ENCODE measurements around the gene MC1R.
"Not testable (repeated sequence)": the region's sequence is repeated elsewhere in the genome, so short reads cannot be mapped to it uniquely, and the experiment has no call there.

Gene MC1R

DNA sequence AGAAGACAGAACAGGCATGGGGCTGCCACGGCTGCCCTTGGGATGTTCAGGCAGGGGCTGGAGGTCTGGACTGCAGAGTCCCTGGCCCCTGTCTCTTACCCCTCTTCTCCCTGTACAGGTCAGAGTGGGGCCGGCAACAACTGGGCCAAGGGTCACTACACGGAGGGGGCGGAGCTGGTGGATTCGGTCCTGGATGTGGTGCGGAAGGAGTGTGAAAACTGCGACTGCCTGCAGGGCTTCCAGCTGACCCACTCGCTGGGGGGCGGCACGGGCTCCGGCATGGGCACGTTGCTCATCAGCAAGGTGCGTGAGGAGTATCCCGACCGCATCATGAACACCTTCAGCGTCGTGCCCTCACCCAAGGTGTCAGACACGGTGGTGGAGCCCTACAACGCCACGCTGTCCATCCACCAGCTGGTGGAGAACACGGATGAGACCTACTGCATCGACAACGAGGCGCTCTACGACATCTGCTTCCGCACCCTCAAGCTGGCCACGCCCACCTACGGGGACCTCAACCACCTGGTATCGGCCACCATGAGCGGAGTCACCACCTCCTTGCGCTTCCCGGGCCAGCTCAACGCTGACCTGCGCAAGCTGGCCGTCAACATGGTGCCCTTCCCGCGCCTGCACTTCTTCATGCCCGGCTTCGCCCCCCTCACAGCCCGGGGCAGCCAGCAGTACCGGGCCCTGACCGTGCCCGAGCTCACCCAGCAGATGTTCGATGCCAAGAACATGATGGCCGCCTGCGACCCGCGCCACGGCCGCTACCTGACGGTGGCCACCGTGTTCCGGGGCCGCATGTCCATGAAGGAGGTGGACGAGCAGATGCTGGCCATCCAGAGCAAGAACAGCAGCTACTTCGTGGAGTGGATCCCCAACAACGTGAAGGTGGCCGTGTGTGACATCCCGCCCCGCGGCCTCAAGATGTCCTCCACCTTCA is 16.2 kb downstream of the MC1R start:
- DNase-seq (ENCODE audit: low read depth), result no peak

DNA sequence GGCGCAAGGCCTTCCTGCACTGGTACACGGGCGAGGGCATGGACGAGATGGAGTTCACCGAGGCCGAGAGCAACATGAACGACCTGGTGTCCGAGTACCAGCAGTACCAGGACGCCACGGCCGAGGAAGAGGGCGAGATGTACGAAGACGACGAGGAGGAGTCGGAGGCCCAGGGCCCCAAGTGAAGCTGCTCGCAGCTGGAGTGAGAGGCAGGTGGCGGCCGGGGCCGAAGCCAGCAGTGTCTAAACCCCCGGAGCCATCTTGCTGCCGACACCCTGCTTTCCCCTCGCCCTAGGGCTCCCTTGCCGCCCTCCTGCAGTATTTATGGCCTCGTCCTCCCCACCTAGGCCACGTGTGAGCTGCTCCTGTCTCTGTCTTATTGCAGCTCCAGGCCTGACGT is 17.0 kb downstream of the MC1R start:
- not testable (repeated sequence) for DNase-seq (ENCODE audit: low read depth)

DNA sequence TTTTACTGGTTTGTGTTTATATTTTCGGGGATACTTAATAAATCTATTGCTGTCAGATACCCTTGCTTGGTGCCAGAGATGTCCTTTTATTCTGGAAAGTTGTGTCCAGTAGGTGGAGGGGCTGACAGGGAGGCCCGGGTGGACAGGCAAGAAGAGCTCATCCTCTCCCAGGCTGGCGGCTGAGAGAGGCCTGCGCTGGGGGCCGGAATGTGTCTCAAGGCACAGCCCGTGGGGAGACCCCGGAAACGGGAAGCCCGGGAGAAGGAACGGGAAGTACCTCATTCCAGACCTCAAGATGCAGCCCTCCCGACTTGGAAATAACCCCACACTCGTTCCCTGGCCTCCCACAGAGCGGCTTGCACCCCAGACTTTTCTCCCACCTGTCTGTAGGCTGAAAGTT is 17.4 kb downstream of the MC1R start:
- DNase-seq (ENCODE audit: low read depth), result no peak

DNA sequence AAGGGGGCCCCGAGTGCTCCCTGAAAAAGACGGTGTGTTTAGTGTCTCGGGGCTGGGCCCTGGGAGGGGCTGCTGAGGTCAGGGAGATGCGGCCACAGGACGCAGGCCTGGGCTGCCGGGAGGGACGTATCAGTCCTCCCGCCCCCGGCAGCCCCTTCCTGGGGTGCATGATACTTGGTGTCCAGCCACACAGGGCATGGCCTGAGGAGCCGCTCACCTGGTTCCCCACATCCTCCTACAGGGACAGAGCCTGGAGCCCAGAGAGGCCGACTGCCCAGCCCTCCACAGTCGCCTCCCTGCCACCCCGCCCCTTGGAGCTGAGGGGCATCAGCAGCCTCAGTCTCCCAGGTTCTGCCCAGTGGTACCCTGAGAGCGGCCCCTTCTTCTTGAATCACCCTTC is 17.8 kb downstream of the MC1R start:
- no peak for DNase-seq (ENCODE audit: low read depth)

DNA sequence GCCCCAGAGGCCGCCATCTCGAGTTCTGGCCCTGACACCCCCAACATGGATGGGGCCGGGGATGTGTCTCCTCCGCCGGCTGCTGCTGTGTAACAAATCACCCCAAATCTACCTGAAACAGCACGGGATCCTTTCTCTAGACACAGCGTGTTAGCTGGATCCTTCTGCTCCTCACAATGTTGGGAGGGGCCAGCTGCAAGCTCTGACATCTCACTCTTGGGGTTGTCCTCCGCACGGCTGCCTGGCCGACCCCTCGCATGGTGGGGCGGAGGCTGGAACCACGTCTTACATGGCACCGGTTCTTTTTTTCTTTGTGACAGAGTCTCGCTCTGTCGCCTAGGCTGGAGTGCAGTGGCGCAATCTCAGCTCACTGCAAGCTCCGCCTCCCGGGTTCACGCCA is 18.3 kb downstream of the MC1R start:
- DNase-seq (ENCODE audit: low read depth), result no peak

DNA sequence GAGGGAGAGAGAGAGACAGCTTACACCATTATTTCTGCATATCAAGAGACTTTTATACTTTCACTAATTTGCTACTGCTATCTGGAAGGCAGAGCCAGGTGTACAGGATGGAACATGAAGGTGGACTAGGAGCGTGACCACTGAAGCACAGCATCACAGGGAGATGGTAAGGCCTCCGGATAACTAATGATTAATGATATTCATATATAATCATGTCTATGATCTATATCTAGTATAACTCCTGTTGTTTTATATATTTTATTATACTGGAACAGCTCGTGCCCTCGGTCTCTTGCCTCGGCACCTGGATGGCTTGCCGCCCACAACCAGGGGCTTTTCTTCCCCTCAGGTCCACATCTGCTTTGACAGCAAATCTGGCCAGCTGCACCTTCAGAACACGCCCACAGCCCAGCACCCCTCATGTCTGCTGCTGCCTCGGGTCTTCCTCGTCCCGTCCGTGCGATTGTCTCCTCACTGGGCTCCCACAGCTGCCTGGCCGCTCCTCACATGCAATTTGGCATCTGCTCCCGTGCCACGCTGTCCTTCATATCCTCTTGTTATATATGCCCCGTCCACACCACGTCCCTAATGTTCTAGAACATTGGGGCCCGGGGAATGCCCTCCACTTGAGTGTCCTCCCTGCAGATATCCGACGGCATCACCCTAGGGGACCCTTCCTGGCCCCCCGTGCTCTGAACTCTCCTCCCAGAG is 19.7 kb downstream of the MC1R start:
- no peak for DNase-seq (ENCODE audit: low read depth)

DNA sequence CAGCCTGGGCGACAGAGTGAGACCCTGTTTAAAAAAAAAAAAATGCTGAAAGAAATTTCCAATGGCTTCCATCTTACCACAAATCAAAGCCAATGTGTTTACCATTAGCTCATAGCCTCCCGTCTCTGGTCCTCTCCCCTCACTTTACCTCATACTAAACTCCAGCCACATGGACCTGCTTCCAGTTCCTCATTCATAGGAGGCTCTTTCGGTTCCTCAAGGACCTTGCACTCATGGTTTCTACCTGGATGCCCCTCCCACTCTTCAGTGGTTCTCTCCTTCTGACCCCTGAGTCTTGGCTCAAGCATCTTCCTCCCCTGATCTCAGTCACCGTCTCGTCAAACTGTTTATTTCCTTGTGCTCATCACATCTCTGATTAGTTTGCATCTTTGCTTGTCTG is 26.1 kb downstream of the MC1R start:
- DNase-seq (ENCODE audit: low read depth), result no peak

DNA sequence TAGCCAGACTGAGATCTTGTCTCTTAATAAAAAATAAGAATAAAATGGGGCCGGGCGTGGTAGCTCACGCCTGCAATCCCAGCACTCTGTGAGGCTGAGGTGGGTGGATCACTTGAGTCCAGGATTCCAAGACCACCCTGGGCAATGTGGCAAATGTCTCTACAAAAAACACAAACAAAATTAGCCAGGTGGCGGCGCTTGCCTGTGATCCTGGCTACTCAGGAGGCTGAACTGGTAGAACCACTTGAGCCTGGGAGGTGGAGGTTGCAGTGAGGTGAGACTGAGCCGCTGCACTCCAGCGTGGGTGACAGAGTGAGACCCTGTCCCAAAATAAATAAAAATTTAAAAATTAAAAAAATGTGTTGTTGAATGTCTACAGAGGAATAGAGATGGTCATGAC is 27.0 kb downstream of the MC1R start:
- no peak for DNase-seq (ENCODE audit: low read depth)

DNA sequence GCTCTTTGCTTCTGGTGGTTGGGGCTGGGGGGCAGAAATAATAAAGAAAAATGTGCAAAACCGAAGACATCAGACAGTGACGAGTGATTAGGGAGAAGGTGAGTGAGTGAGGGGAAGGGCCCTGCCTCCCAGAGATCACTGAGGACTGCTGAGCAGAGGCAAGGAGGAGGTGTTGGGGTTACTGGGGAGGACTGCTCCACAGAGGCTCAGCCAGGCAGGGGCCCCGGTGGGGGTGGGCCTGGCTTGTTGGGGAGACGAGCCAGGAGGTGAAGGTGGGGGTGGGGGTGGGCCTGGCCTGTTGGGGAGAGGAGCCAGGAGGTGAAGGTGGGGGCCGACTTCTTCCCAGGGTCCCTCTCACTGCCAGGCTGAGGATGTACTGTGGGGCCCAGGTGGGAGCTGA is 27.9 kb downstream of the MC1R start:
- DNase-seq (ENCODE audit: low read depth), result no peak

DNA sequence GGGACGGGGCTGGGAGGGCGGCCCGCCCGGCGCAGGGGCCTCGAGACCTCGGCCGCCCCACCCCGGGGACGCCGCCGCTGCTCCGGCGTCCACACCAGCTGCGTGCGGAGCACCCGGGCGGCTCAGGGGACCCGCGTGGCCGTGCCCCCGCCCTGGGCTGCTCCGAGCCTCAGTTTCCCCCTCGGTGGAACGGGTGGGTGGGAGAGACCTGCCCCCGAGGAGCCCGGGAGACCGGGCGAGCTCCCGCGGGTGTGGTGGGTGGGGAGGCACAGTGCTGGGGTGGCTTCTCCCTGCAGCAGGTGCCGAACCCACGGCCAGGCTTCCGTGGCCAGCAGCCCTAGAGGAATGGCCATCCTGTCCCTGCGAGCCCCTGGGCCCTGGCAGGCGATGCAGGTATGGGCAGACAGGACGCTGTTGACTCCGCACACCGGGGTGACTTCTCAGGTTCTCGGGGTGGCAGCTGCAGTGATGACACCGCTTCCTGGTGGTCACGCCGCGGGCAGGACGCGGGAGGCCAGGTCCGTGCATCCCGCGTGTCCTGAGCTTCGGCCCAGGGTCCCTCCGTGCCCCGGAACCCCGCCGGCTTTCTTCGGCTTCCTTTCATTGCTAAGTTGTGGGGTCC is 30.6 kb downstream of the MC1R start:
- DNase-seq (ENCODE audit: low read depth), result no peak

DNA sequence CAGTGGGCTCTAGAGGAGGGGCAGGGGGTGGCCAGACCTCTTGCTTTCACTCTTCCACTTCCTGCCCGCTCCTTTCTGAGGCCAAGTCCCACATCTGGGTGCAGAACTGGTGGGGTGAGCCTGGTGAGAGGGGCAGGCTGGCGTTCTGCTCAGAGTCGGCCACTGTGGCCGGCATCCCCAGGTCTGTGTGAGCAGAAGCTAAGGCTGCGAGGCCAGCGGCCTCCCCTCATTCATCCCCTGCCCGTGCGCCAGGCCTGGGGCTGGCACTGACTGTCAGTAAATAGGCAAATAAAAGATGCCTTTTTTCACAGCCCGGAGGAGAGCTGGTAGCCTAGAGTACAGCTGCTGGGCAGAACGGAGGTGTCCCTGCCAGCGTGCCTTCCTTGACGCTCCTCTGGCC is 31.1 kb downstream of the MC1R start:
- no peak for DNase-seq (ENCODE audit: low read depth)

DNA sequence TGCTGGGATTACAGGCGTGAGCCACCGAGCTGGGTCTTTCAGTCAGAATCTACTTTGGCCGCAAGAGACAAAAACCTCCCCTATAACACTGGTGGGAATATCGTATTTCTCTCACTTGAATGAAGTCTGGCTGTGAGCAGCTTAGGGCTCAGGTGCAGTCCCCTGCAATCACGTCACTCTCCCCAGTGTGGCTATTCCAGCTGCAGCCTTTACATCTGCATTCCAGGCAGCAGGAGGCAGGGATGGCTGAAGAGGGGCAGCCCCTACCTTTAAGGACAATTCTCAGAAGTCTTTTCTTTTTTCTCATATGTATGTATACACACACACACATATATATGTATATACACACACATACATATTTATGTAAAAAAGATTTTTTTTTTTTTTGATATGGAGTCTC is 32.8 kb downstream of the MC1R start:
- no peak for DNase-seq (ENCODE audit: low read depth)

DNA sequence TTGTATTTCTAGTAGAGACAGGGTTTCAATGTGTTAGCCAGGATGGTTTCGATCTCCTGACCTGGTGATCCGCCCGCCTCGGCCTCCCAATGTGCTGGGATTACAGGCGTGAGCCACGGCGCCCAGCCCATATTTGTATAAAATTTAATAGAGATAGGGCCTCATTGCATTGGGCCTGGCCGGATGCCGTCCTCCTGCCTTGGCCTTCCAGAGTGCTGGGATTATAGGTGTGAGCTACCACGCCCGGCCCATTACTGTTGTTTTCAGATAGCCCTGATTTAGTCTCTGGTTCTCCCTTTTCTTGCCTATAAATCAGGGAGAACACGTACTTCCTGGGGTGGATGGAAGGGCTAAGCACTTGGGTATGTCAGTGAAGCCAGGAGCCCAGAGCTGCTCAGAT is 33.4 kb downstream of the MC1R start:
- no peak for DNase-seq (ENCODE audit: low read depth)

DNA sequence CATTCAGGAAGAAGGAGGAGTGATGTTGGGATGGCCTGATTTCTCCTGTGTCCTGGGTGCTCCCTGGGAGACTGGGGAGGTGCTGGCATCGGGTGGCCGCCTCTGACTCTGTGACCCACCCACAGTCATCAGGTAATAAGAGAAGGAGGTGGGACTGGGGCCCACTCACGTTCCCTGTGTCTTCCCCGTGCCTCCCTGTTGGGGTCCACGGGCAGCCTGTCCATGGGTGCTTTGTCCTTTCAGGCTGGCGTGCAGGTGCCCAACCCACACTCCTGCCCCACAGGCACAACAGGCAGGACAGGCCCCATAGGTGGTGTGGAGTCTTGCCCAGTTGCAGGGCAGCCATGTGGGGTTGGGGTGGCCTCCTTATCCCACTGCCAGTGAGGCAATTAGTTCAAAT is 33.9 kb downstream of the MC1R start:
- no peak for DNase-seq (ENCODE audit: low read depth)

DNA sequence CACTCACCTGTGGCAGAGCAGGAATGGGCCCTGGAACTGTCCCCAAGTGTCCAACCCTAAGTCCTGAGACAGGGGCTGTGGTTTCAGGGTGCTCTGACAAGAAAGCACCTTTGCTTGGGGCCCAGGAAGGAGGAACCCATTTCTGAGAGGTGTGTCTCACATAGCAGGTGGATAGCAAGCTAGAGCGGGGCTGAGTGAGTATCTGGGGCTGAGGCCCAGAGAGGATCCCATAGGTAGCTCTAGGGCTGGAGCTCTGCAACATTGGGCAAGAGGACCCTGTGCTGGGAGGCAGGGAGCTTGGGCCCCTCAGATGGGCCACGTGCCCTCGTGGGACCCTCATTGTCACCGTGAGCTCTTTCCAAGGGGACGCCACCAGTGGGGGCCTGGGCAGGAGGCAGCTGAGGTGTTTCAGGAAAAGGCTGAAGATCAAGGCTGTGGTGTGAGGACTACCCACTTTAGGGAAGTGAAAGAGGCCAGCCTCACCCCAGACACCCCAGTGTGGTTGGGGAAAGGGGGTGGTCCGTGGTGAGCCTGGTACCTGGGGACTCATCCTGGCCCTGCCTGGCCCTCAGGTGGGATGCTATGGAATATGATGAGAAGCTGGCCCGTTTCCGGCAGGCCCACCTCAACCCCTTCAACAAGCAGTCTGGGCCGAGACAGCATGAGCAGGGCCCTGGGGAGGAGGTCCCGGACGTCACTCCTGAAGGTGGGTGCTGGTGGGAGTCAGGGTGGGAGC is 35.2 kb downstream of the MC1R start:
- no peak for DNase-seq (ENCODE audit: low read depth)

DNA sequence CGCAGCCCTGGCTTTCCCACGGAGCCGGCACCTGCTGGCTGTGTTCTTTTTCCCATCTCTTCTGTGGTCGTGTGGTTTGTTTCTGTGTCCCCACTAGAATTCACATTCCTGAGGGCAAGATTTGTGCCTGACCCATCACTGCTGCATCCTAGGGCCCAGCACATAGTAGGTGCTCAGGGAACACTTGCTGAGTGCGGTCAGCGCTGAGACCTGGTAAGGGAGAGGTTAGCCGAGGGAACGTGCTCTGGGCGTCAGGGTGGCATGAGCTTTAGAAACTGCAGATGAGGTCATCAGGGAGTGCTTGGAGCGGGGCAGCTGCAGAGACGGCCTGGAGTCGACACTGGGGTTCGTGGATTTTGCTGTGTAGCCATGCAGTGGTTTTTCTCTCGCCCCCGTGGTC is 35.8 kb downstream of the MC1R start:
- no peak for DNase-seq (ENCODE audit: low read depth)

DNA sequence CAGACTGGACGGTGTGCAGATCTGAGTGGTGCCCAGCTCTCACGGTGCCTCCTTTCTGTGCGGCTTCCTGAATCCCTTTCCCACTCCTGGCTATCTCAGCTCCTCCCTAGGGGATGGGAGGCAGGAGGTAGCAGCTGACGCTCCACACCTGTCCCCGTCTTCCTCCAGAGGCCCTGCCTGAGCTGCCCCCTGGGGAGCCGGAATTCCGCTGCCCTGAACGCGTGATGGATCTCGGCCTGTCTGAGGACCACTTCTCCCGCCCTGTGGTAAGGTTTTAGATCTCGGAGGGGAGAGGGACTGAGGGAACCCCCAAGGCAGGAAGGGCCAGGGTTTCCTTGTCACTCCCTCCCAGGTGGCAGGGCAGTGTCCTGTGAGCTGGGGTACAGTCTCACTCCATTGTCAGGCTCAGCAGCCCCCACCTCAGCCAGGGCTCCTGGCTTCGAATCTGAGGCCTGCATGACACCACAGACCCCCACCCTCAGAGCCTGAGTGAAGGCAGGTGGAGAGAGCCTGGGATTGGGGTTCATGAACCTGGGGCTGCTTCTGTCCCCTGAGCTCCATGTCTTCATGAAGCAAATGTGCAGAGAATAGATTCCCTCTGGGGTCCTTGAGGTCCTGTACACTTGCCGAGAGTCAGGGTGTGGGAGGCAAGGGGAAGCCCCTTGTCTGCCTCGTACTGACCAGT is 36.5 kb downstream of the MC1R start:
- DNase-seq (ENCODE audit: low read depth), result no peak

DNA sequence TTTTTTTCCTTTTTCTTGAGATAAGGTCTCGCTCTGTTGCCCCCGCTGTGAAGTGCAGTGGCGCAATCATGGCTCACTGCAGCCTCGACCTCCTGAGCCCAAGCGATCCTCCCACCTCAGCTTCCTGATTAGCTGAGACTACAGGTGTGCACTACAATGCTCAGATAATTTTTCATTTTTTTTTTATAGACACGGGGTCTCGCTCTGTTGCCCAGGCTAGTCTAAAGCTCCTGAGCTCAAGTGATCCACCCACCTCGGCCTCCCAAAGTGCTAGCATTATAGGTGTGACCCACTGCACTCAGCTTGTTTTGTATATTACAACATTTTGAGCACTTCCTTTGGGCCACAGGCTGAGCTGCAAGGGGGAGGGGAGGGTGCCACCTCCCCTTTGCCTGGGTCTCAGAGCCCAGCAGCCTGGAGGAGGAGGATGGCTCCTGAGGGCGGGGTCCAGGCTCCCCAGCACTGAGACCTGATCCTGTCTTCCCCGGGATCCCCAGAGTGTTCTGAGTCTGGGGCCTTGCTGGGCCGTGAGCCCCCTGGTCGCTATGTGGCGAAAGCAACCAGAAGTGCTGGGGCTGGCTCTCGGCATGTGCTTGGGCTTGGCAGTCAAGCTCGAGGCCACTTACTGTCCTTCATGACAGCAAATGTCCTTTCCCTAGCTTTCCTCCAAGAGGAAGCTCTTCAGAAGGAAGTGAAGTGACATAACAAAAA is 38.0 kb downstream of the MC1R start:
- no peak for DNase-seq (ENCODE audit: low read depth)

DNA sequence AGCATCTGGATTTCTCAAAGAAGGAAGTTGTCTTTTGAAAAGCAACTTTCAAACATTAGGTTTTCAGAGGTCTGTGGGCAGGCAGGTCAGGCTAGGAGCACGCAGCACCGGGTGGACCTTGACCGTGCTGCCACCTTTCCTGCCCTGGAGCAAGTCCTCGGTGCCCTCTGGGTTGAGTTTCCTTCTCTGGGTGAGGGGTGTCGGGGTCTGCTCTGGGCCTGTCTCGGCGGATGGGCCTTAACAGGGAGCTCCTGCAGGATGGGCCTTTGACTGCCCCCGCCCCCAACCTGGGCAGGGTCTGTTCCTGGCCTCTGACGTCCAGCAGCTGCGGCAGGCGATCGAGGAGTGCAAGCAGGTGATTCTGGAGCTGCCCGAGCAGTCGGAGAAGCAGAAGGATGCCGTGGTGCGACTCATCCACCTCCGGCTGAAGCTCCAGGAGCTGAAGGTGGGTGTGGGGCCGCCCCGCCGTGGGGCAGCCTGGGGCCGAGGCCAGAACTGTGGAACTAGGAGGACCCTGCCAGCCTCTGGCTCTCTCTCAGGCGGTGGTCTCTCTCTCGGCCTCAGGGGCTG is 38.6 kb downstream of the MC1R start:
- no peak for DNase-seq (ENCODE audit: low read depth)

DNA sequence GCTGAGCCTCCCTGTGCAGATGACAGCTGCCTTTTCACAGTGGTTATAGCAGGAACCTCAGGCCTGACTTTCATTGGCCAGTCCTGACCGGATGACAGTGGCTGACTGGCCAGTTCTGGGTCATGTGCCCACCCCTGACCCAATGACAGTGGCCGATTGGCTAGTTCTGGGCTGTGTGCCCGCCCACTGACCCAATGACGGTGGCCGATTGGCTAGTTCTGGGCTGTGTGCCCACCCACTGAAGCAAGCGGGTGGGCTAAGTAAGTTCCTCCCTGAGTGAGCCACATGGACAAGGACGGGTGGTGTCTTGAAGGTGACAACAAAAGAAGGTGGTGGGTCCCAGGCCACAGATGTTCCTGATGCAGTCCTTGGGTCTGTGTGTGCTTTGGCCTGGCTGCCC is 39.4 kb downstream of the MC1R start:
- DNase-seq (ENCODE audit: low read depth), result no peak

DNA sequence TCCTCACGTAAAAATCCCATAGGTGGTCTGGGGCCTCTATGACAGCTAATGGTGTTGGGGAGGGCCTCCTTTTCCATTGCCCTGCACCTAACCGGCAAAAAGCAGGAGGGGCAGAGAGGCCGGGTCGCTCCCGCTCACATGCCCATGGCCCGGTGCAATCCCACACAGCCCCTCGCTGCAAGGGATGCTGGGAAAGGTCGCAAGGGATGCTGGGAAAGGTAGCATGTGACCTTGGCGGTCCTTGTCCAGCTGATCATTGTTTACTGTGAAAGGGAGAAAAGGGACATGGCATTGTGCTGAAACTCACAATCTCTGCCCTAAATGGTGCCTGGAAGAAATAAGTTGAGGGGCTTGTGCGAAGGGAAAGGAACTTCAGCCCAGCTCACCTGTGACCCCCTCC is 39.9 kb downstream of the MC1R start:
- DNase-seq (ENCODE audit: low read depth), result no peak

Measured in activated T-helper 1 cell treated with Interleukin-2 at 50 U/mL for 16 hours (primary cell).